Parathyroid adenoma (tissue), 2 donors: Measurements from ENCODE around the gene COL26A1.

ENCODE experiments used
- H2AFZ ChIP-seq: fragments of 300-600 bp; sonication (generic); one replicate; pipeline ENCODE4 v1.7.0; 2017; ENCODE audit warnings: antibody characterized with exemption, mild to moderate bottlenecking
- H3K27ac ChIP-seq: fragments of 300-600 bp; sonication (generic); one replicate; pipeline ENCODE4 v1.7.0; 2017
- H3K27me3 ChIP-seq: fragments of 300-600 bp; sonication (generic); one replicate; pipeline ENCODE4 v1.7.0; 2017; ENCODE audit warnings: low read length; ENCODE audit not compliant: control insufficient read depth, insufficient read depth
- H3K36me3 ChIP-seq: fragments of 300-600 bp; sonication (generic); one replicate; pipeline ENCODE4 v1.7.0; 2017; ENCODE audit warnings: low read length; ENCODE audit not compliant: control insufficient read depth, insufficient read depth
- H3K4me1 ChIP-seq: fragments of 300-600 bp; sonication (generic); one replicate; pipeline ENCODE4 v1.7.0; 2017; ENCODE audit warnings: control low read depth
- H3K4me2 ChIP-seq: fragments of 300-600 bp; sonication (generic); one replicate; pipeline ENCODE4 v1.7.0; 2017; ENCODE audit warnings: low read length
- H3K4me3 ChIP-seq: fragments of 300-600 bp; sonication (generic); one replicate; pipeline ENCODE4 v1.7.0; 2017; ENCODE audit warnings: low read depth, low read length
- H3K79me2 ChIP-seq: fragments of 300-600 bp; sonication (generic); one replicate; pipeline ENCODE4 v1.7.0; 2017; ENCODE audit warnings: control low read depth
- H3K9ac ChIP-seq: fragments of 300-600 bp; sonication (generic); one replicate; pipeline ENCODE4 v1.7.0; 2017; ENCODE audit warnings: mild to moderate bottlenecking
- H3K9me3 ChIP-seq: fragments of 300-600 bp; sonication (generic); one replicate; pipeline ENCODE4 v1.7.0; 2017; ENCODE audit warnings: low read length; ENCODE audit not compliant: control insufficient read depth
- TF ChIP-seq, protein P1 (sequence below): fragments of 300-600 bp; sonication (generic); IDR thresholded peaks from one replicate; pipeline ENCODE4 v1.7.0; 2017; ENCODE audit warnings: antibody characterized with exemption, mild to moderate bottlenecking
- donor health status: primary hyperparathyroidism.

The COL26A1 gene

GRCh38 chr7:101402081-101402779 is 39.6 kb downstream of the COL26A1 start:
- Histone ChIP-seq H3K27me3 (no peaks in the 10 kb centered on the region), H3K9ac (no peak overlapping the region), H3K27ac (no peak overlapping the region), H3K36me3 (no peaks in the 10 kb centered on the region), H3K4me1 (peaks cover 4% of the 10 kb centered on the region), H2AFZ (peak overlapping the region; percentile 30), H3K4me2 (peak overlapping the region; percentile 51), H3K4me3 (no peak overlapping the region), H3K9me3 (no peaks in the 10 kb centered on the region), H3K79me2 (no peaks in the 10 kb centered on the region)
- TF ChIP-seq, protein P1, sequence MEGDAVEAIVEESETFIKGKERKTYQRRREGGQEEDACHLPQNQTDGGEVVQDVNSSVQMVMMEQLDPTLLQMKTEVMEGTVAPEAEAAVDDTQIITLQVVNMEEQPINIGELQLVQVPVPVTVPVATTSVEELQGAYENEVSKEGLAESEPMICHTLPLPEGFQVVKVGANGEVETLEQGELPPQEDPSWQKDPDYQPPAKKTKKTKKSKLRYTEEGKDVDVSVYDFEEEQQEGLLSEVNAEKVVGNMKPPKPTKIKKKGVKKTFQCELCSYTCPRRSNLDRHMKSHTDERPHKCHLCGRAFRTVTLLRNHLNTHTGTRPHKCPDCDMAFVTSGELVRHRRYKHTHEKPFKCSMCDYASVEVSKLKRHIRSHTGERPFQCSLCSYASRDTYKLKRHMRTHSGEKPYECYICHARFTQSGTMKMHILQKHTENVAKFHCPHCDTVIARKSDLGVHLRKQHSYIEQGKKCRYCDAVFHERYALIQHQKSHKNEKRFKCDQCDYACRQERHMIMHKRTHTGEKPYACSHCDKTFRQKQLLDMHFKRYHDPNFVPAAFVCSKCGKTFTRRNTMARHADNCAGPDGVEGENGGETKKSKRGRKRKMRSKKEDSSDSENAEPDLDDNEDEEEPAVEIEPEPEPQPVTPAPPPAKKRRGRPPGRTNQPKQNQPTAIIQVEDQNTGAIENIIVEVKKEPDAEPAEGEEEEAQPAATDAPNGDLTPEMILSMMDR, result no peak

GRCh38 chr7:101402835-101403234 is 40.2 kb downstream of the COL26A1 start:
- H3K27ac ChIP-seq, result no peak overlapping the region
- H3K27me3 ChIP-seq, result no peaks in the 10 kb centered on the region
- H3K4me2 ChIP-seq, result no peak overlapping the region
- H3K9me3 ChIP-seq, result no peaks in the 10 kb centered on the region
- no peaks in the 10 kb centered on the region for H3K36me3 ChIP-seq
- H3K4me1 ChIP-seq, result peaks cover 4% of the 10 kb centered on the region
- H3K9ac ChIP-seq, result no peak overlapping the region
- H3K4me3 ChIP-seq, result no peak overlapping the region
- TF ChIP-seq, protein P1, result no peak
- H2AFZ ChIP-seq, result no peak overlapping the region
- no peaks in the 10 kb centered on the region for H3K79me2 ChIP-seq

GRCh38 chr7:101405474-101406067 is 42.9 kb downstream of the COL26A1 start:
- Histone ChIP-seq H3K4me2 (no peak overlapping the region), H3K27ac (no peak overlapping the region), H3K27me3 (no peaks in the 10 kb centered on the region), H3K4me1 (peaks cover 4% of the 10 kb centered on the region), H3K9ac (no peak overlapping the region), H3K4me3 (no peak overlapping the region), H2AFZ (no peak overlapping the region), H3K36me3 (no peaks in the 10 kb centered on the region), H3K79me2 (no peaks in the 10 kb centered on the region), H3K9me3 (no peaks in the 10 kb centered on the region)
- TF ChIP-seq, protein P1, result no peak

DNA sequence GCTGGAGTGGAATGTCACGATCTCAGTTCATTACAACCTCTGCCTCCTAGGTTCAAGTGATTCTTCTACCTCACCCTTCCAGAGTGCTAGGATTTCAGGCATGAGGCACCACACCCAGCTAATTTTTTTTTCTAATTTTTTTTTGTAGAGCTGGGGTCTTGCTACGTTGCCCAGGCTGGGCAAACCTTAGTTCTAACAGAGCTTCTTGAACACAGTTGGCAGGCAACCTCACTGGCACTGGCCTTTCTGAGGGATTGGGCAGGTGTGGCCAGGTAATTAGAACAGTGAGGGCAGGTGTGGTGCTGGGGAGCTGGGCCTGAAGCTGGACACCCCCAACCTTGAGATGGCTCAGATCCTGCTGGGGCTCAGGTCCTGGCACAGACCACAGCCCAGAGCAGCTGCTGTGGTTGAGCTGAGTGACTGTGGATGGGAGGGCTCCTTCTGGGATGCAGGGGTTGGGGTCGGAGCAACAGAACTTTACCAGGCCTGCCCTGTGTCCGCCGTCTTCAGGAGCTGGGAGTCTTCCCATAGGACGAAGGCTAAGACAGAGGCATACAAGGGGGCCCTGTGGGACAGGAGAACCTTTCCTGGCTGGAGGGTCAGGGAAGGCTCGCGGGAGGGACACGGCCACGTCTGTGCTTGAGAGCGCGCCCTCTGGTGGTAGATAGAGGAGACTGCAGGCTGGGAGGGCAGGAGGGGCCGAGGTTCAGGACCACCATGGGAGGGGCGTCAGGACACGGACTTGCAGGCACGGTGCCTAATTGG is 48.2 kb downstream of the COL26A1 start:
- H3K4me3 ChIP-seq, result no peak overlapping the region
- H3K79me2 ChIP-seq, result no peaks in the 10 kb centered on the region
- no peaks in the 10 kb centered on the region for H3K36me3 ChIP-seq
- H3K9me3 ChIP-seq, result no peaks in the 10 kb centered on the region
- no peak overlapping the region for H3K4me2 ChIP-seq
- H3K27me3 ChIP-seq, result no peaks in the 10 kb centered on the region
- peak overlapping the region; percentile 31 for H2AFZ ChIP-seq
- H3K4me1 ChIP-seq, result no peaks in the 10 kb centered on the region
- no peak overlapping the region for H3K27ac ChIP-seq
- TF ChIP-seq, protein P1, result peak; percentile 97
- no peak overlapping the region for H3K9ac ChIP-seq
